ENCODE measurements around the gene KIF6.

The KIF6 gene

GRCh38 chr6:39424831-39425230 is 300.4 kb downstream of the KIF6 start:
- Histone ChIP-seq H3K27me3 (replicated peaks; ENCODE audit: insufficient read depth, low read length) (no peaks in the 10 kb centered on the region), H3K4me1 (ENCODE audit: low read length) (no peaks in the 10 kb centered on the region), H3K36me3 (replicated peaks; ENCODE audit: insufficient read depth, low read length) (no peaks in the 10 kb centered on the region), H3K27ac (ENCODE audit: low read length) (no peak overlapping the region), H2AFZ (ENCODE audit: low read length) (no peak overlapping the region), H4K20me1 (ENCODE audit: insufficient read depth, low read length) (no peaks in the 10 kb centered on the region), H3K9me2 (replicated peaks; ENCODE audit: insufficient read depth, low read length) (no peaks in the 10 kb centered on the region), H3F3A (ENCODE audit: insufficient read depth, low read length) (no peaks in the 10 kb centered on the region), H3K4me3 (ENCODE audit: low read length) (no peak overlapping the region), H3K9ac (ENCODE audit: low read length) (no peak overlapping the region), H3K4me2 (ENCODE audit: low read depth, low read length) (no peak overlapping the region), H3K79me2 (ENCODE audit: low read length) (no peaks in the 10 kb centered on the region), H3K9me3 (replicated peaks; ENCODE audit: insufficient read depth, low read length) (no peaks in the 10 kb centered on the region)
- TF ChIP-seq EZH2 (optimal IDR thresholded peaks at IDR 0.05; ENCODE audit: low read depth, low read length) (no peak), CTCF (IDR thresholded peaks at IDR 0.05; ENCODE audit: low read length) (no peak), EZH2phosphoT487 (IDR thresholded peaks at IDR 0.05; ENCODE audit: low read length) (no peak)
- DNase-seq, result no peak

DNA sequence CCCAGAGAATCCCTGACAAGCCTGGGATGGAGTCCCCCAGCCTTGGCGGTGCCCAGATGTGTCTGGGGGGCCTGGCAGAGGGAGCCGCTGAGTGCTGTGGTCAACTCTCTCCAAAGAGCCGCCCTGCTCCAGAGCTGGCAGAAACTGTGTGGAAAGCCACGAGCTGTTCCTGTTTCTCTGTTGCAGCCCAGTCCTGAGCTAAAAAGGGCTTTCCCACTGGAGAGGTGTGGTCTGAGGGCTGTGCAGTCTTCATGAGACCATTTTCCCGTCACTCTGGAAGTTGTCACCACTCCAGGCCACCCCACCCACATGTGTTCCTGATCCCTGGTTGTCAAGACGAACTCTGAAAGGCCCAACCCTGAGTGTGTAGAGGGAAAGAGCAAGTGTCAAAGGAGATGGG is 303.0 kb downstream of the KIF6 start:
- Histone ChIP-seq H3K4me2 (ENCODE audit: low read depth, low read length) (no peak overlapping the region), H3K27ac (ENCODE audit: low read length) (no peak overlapping the region), H3K4me3 (ENCODE audit: low read length) (no peak overlapping the region), H2AFZ (ENCODE audit: low read length) (no peak overlapping the region), H4K20me1 (ENCODE audit: insufficient read depth, low read length) (no peaks in the 10 kb centered on the region), H3K27me3 (replicated peaks; ENCODE audit: insufficient read depth, low read length) (no peaks in the 10 kb centered on the region), H3K4me1 (ENCODE audit: low read length) (peaks cover 6% of the 10 kb centered on the region; the same call in 1 of the 2 replicates), H3F3A (ENCODE audit: insufficient read depth, low read length) (no peaks in the 10 kb centered on the region), H3K36me3 (replicated peaks; ENCODE audit: insufficient read depth, low read length) (no peaks in the 10 kb centered on the region), H3K9me2 (replicated peaks; ENCODE audit: insufficient read depth, low read length) (no peaks in the 10 kb centered on the region), H3K9me3 (replicated peaks; ENCODE audit: insufficient read depth, low read length) (no peaks in the 10 kb centered on the region), H3K79me2 (ENCODE audit: low read length) (no peaks in the 10 kb centered on the region), H3K9ac (ENCODE audit: low read length) (no peak overlapping the region)
- no peak for DNase-seq
- TF ChIP-seq CTCF (IDR thresholded peaks at IDR 0.05; ENCODE audit: low read length) (no peak), EZH2phosphoT487 (IDR thresholded peaks at IDR 0.05; ENCODE audit: low read length) (no peak), EZH2 (optimal IDR thresholded peaks at IDR 0.05; ENCODE audit: low read depth, low read length) (no peak)

- H4K20me1 ChIP-seq (ENCODE audit: insufficient read depth, low read length), result no peaks in the 10 kb centered on the region
- H3K27ac ChIP-seq (ENCODE audit: low read length), result no peak overlapping the region
- no peak overlapping the region for H3K9ac ChIP-seq (ENCODE audit: low read length)
- no peaks in the 10 kb centered on the region for H3K79me2 ChIP-seq (ENCODE audit: low read length)
- no peaks in the 10 kb centered on the region for H3K36me3 ChIP-seq (replicated peaks; ENCODE audit: insufficient read depth, low read length)
- H3K9me2 ChIP-seq (replicated peaks; ENCODE audit: insufficient read depth, low read length), result no peaks in the 10 kb centered on the region
- H3K4me2 ChIP-seq (ENCODE audit: low read depth, low read length), result no peak overlapping the region
- TF ChIP-seq EZH2 (optimal IDR thresholded peaks at IDR 0.05; ENCODE audit: low read depth, low read length) (no peak), CTCF (IDR thresholded peaks at IDR 0.05; ENCODE audit: low read length) (no peak), EZH2phosphoT487 (IDR thresholded peaks at IDR 0.05; ENCODE audit: low read length) (no peak)
- no peak overlapping the region for H3K4me3 ChIP-seq (ENCODE audit: low read length)
- H3F3A ChIP-seq (ENCODE audit: insufficient read depth, low read length), result no peaks in the 10 kb centered on the region
- H3K9me3 ChIP-seq (replicated peaks; ENCODE audit: insufficient read depth, low read length), result no peaks in the 10 kb centered on the region
- H3K4me1 ChIP-seq (ENCODE audit: low read length), result peaks cover 12% of the 10 kb centered on the region; the same call in 1 of the 2 replicates
- no peaks in the 10 kb centered on the region for H3K27me3 ChIP-seq (replicated peaks; ENCODE audit: insufficient read depth, low read length)
- H2AFZ ChIP-seq (ENCODE audit: low read length), result no peak overlapping the region
- no peak for DNase-seq
Observed at GRCh38 chr6:39421383-39422225, 303.6 kb downstream of the KIF6 start.
